GM10266 (cell line): ENCODE results near the gene BMPER.

Experiments used
- DNase-seq: peaks from one replicate; pipeline ENCODE4 v3.0.0; 2012; ENCODE audit errors: extremely low spot score
- CTCF ChIP-seq: IDR thresholded peaks from 2 replicates; pipeline ENCODE4 v1.5.1; 2012; ENCODE audit warnings: mild to moderate bottlenecking, low read depth; ENCODE audit not compliant: control insufficient read depth, insufficient read depth; ENCODE audit errors: missing control alignments

Gene BMPER

GRCh38 chr7:34031156-34031555 is 125.8 kb downstream of the BMPER start:
- no peak for DNase-seq
- no peak for TF ChIP-seq CTCF

GRCh38 chr7:34034728-34035127 is 129.4 kb downstream of the BMPER start:
- DNase-seq = no peak
- TF ChIP-seq CTCF = no peak

GRCh38 chr7:34036051-34036920 is 130.9 kb downstream of the BMPER start:
- DNase-seq = no peak
- TF ChIP-seq CTCF = no peak

GRCh38 chr7:34036972-34037792 is 131.8 kb downstream of the BMPER start:
- TF ChIP-seq CTCF = no peak
- DNase-seq = no peak

- no peak for TF ChIP-seq CTCF
Measured at GRCh38 chr7:34038816-34039470, 133.6 kb downstream of the BMPER start.

GRCh38 chr7:34041707-34042106 is 136.4 kb downstream of the BMPER start:
- TF ChIP-seq CTCF = no peak

More at GRCh38 chr7:34038816-34039470, 133.6 kb downstream of the BMPER start:
- no peak for DNase-seq

More at GRCh38 chr7:34041707-34042106, 136.4 kb downstream of the BMPER start:
- DNase-seq = no peak
